ENCODE data around the gene RASGRP4.
A peak's percentile ranks its signal among the peaks of the same experiment; 100 is the strongest.
"Not testable (repeated sequence)": the region's sequence is repeated elsewhere in the genome, so short reads cannot be mapped to it uniquely, and the experiment has no call there.

Gene RASGRP4

DNA sequence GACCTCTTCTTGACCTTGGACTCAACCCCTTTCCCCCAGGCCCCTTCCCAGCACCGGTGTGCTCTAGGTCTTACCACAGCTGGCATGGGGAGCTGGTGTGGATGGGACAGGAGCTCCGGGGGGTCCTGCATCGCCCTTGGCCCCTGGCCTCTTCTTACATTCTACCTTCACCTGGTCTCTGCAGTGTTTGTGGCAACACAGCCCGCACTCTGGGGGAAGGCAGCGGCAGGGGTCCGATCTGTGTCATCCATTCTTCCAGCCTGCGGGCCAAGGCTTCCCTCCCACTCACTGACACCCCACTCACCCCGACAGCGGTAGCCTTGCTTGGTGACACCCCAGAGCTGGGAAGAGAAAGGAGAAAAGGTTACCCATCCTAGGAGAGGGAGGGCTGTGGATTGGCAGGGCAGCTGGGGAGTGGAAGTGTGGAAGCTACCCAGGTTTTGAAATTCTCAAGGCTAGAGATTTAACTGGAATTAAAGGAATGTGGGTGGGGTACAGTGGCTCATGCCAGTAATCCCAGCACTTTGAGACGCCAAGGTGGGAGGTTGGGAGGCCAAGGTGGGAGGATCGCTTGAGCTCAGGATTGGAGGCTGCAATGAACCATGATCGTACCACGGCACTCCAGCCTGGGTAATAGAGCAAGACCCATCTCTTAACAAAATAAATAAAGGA, 14.8 kb downstream of the RASGRP4 start:
- no peak overlapping the region for H3K27ac ChIP-seq (ENCODE audit: poor library complexity, severe bottlenecking)
- peak; percentile 66 for ATAC-seq (ENCODE audit: low read depth)
- TF ChIP-seq, protein P1, sequence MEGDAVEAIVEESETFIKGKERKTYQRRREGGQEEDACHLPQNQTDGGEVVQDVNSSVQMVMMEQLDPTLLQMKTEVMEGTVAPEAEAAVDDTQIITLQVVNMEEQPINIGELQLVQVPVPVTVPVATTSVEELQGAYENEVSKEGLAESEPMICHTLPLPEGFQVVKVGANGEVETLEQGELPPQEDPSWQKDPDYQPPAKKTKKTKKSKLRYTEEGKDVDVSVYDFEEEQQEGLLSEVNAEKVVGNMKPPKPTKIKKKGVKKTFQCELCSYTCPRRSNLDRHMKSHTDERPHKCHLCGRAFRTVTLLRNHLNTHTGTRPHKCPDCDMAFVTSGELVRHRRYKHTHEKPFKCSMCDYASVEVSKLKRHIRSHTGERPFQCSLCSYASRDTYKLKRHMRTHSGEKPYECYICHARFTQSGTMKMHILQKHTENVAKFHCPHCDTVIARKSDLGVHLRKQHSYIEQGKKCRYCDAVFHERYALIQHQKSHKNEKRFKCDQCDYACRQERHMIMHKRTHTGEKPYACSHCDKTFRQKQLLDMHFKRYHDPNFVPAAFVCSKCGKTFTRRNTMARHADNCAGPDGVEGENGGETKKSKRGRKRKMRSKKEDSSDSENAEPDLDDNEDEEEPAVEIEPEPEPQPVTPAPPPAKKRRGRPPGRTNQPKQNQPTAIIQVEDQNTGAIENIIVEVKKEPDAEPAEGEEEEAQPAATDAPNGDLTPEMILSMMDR (IDR thresholded peaks at IDR 0.05; ENCODE audit: poor library complexity, severe bottlenecking): no peak
- DNase-seq (ENCODE audit: low spot score): no peak
- no peaks in the 10 kb centered on the region for H3K4me1 ChIP-seq (ENCODE audit: insufficient read depth, poor library complexity, severe bottlenecking)
- no peaks in the 10 kb centered on the region for H3K27me3 ChIP-seq (ENCODE audit: insufficient read depth, poor library complexity, severe bottlenecking)
- no peaks in the 10 kb centered on the region for H3K9me3 ChIP-seq (ENCODE audit: severe bottlenecking)
- H3K36me3 ChIP-seq (ENCODE audit: low read depth): peaks cover 9% of the 10 kb centered on the region
- H3K4me3 ChIP-seq (ENCODE audit: severe bottlenecking): no peak overlapping the region

DNA sequence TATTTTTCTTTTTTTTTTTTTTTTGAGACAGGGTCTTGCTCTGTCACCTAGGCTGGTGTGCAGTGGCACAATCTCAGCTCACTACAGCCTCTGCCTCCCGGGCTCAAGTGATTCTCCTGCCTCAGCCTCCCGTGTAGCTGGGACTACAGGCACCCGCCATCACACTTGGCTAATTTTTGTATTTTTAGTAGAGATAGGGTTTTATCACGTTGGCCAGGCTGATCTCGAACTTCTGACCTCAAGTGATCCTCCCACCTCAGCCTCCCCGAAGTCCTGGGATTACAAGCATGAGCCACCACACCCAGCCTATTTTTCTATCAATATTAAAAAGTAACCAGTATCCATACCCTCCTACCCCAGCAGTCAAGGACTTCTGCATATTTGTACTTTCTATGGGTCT, 15.6 kb downstream of the RASGRP4 start:
- not testable (repeated sequence) for H3K4me3 ChIP-seq (ENCODE audit: severe bottlenecking); H3K27ac ChIP-seq (ENCODE audit: poor library complexity, severe bottlenecking); ATAC-seq (ENCODE audit: low read depth); H3K36me3 ChIP-seq (ENCODE audit: low read depth); H3K9me3 ChIP-seq (ENCODE audit: severe bottlenecking); DNase-seq (ENCODE audit: low spot score); H3K4me1 ChIP-seq (ENCODE audit: insufficient read depth, poor library complexity, severe bottlenecking); H3K27me3 ChIP-seq (ENCODE audit: insufficient read depth, poor library complexity, severe bottlenecking)

DNA sequence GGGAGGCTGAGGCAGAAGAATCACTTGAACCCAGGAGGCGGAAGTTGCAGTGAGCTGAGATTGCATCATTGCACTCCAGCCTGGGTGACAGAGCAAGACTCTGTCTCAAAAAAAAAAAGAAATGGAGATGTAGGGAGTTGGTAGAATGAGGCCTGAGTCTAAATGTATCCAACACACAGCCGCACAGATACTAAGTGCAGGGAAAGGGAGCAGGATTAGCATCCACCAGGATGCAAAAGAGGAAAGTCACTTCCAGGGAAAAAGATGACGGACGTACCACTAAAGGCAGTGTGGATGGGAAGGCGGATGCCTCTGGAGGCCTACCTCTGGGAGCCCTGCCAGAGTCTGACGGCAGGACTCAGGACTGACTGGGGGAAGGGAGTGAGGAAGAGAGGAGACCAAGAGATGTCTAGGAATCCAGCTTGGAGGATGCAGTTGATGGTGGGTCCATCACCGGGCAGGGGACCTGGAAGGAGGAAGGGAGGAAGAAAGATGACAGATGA, 16.3 kb downstream of the RASGRP4 start:
- H3K9me3 ChIP-seq (ENCODE audit: severe bottlenecking): no peaks in the 10 kb centered on the region
- H3K36me3 ChIP-seq (ENCODE audit: low read depth): peaks cover 9% of the 10 kb centered on the region
- no peak for DNase-seq (ENCODE audit: low spot score)
- H3K27ac ChIP-seq (ENCODE audit: poor library complexity, severe bottlenecking): no peak overlapping the region
- no peak overlapping the region for H3K4me3 ChIP-seq (ENCODE audit: severe bottlenecking)
- TF ChIP-seq, protein P1 (IDR thresholded peaks at IDR 0.05; ENCODE audit: poor library complexity, severe bottlenecking): no peak
- peak; percentile 34 for ATAC-seq (ENCODE audit: low read depth)
- H3K4me1 ChIP-seq (ENCODE audit: insufficient read depth, poor library complexity, severe bottlenecking): no peaks in the 10 kb centered on the region
- no peaks in the 10 kb centered on the region for H3K27me3 ChIP-seq (ENCODE audit: insufficient read depth, poor library complexity, severe bottlenecking)

GRCh38 chr19:38405276-38405675, 20.7 kb downstream of the RASGRP4 start:
- Histone ChIP-seq H3K9me3 (ENCODE audit: severe bottlenecking) (no peaks in the 10 kb centered on the region), H3K4me3 (ENCODE audit: severe bottlenecking) (no peak overlapping the region), H3K36me3 (ENCODE audit: low read depth) (peaks cover 9% of the 10 kb centered on the region), H3K27ac (ENCODE audit: poor library complexity, severe bottlenecking) (no peak overlapping the region), H3K27me3 (ENCODE audit: insufficient read depth, poor library complexity, severe bottlenecking) (no peaks in the 10 kb centered on the region), H3K4me1 (ENCODE audit: insufficient read depth, poor library complexity, severe bottlenecking) (no peaks in the 10 kb centered on the region)
- no peak for DNase-seq (ENCODE audit: low spot score)
- TF ChIP-seq, protein P1 (IDR thresholded peaks at IDR 0.05; ENCODE audit: poor library complexity, severe bottlenecking): no peak
- ATAC-seq (ENCODE audit: low read depth): no peak

DNA sequence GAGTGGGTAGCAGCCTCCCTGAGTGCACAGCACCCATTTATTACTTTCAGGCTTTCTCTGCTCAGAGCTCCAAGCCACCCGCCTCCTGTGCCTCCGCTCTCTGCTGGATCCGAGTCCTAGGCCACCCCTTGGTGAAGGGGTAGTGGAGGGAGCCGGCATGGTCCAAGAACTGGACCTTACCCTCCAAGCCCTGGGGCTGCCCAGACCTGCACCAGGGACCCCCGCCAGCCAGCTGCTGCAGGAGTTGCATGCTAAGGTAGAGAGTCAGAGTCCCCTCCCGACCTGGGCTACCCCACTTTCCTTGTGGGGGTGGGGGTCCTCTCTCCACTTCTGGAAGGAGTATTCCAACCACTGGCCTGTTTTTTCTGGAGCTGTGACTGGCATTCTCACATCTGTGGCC, 21.2 kb downstream of the RASGRP4 start:
- Histone ChIP-seq H3K4me3 (ENCODE audit: severe bottlenecking) (no peak overlapping the region), H3K4me1 (ENCODE audit: insufficient read depth, poor library complexity, severe bottlenecking) (no peaks in the 10 kb centered on the region), H3K36me3 (ENCODE audit: low read depth) (peaks cover 9% of the 10 kb centered on the region), H3K27me3 (ENCODE audit: insufficient read depth, poor library complexity, severe bottlenecking) (no peaks in the 10 kb centered on the region), H3K9me3 (ENCODE audit: severe bottlenecking) (no peaks in the 10 kb centered on the region), H3K27ac (ENCODE audit: poor library complexity, severe bottlenecking) (no peak overlapping the region)
- ATAC-seq (ENCODE audit: low read depth) (no peak), DNase-seq (ENCODE audit: low spot score) (no peak)
- TF ChIP-seq, protein P1 (IDR thresholded peaks at IDR 0.05; ENCODE audit: poor library complexity, severe bottlenecking): no peak
